ENCODE measurements around the gene PPIL6.
A peak's percentile ranks its signal among the peaks of the same experiment; 100 is the strongest.
"Not testable (repeated sequence)": the region's sequence is repeated elsewhere in the genome, so short reads cannot be mapped to it uniquely, and the experiment has no call there.

Gene PPIL6

DNA sequence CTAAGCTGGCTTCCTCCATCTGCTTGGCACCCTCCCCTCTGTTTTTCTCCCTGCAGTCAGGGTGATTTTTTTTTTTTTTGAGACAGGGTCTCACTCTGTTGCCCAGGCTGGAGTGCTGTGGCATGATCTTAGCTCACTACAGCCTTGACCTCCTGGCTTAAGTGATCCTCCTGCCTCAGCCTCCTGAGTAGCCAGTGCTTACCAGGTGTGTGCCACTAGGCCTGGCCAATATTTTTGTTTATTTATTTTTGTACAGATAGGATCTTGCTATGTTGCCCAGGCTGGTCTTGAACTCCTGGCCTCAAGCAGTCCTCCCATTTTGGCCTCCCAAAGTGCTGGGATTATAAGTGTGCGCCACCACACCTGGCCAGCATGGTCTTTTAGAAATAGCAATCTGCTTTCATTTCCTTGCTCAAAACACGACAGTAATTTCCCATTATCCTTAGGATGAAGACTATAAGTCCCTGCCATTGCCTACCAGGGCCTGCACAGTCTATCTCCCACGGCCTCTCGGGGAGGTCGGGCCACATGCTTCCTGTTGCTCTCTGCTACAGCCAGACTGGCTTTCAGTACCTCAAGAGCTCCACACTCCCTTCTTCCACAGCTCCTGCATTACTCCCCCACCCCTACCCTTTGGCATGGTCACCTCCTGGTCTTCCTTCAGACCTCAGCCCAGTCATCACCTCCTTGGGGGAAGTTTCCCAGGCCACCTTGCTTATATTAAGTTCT lies 47.1 kb downstream of the PPIL6 start:
- no peak for DNase-seq

DNA sequence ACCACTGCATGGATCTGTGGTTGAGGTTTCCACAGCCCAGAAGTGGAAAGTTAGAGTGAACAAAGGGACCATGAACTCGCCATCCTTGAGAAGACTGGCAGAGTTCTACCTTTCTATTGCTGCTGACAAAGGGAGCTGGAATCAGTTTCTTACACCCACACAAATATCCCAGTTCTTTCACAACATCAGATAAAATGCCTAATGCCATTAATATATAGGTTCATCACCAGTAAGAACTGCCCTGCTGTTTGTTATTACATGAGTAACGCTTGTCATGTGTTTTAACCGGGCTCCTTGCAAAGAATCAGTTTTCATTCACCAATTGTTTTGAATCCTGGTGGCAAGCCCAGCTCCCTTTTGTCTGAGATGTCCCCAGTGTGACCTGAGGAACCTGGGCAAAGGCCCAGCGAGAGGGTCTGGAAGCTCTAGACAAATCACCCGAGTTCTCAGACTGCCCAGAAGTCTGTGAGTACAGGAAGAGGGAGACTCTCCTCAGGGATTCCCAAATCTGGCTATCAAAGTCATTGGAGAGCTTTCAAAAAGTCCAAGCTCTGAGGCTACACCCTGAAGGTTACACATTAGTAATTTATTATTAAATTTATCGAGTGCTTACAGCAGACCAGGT lies 50.7 kb downstream of the PPIL6 start:
- DNase-seq: no peak

- DNase-seq: no peak
Measured at GRCh38 chr6:109388265-109388664, 52.2 kb downstream of the PPIL6 start.

- DNase-seq: no peak
Measured at GRCh38 chr6:109383438-109383940, 56.9 kb downstream of the PPIL6 start.

DNA sequence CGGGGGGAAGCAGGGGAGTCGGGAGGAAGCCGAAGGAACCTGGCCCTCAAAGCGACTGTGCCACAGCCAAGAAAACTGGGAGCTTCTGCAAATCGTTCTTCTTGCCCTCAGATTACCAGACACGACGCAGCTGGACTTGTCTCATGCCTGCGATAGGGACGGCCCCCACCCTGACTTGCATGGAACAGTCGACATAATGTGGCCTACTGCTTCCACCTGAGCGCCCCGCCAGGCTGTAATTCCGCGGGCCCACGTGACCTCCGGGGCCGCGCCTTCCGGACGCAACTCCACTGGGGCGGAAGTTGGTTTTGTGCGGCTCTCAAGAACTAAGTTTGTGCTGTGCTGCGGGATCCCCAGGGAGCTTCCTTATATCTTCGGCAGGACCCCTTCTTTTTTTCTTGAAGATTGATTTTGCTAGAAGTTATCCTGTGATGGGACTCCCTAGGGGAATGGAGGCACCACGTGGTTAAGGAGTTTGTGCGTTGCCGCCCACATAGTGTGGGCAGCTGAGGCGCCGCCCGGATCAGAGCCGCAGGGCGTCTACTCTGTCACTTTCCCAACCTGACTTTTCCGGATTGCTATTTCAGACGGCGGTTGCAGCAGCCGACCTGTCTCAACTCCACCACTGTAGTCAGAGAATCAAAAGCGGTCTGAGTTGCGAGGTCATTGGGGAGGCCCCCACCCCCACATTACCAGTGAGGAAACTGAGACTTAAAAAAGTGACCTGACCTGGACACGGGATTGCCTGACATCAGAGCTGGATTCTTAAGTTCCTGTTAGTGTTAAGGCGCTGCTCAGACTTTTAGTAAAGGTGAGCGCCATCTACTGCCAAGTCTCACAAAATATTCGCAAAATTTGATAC lies 57.6 kb downstream of the PPIL6 start:
- peak; percentile 93 for DNase-seq

DNA sequence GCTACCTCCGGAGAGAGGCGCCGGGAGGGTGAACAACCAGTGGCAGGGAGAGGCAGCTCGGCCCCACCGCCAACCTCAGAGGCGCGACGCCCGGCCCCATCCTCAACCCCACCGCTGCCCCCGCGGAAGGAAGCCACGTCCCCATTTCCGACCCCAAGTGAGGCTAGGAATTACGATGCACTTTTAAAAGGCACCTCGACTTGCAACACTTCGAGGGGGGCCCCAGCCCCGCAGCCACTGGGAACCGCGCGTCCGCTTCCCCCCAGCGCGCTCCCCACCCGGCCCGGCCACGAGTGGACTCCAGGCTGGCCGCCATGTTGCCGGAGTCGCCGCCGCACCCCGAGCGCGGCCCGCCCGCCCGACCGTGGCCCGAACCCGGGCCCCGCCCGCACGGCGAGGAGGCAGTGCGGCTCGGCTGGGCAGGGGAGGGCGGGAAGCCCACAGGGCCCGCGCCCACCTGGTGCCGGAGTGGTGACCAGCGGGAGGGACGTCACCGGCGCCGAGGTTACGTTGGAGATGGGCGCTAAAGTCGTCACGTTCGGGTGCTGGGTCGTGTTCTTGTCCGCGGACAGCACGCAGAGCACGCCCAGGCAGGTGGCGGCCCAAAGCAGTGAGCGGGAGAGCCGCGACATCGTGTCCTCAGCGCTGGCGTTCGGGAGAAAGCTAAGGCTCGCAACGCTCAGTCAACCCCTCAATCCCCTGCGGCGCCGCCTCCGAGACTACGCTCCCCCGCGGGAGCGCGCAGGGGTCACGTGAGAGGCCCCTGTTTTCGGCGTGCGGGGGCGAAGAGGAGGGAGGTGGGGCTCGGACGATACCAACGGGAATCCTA lies 58.5 kb downstream of the PPIL6 start, which contains the start of gene CD164:
CD164 (minus strand) TSS at position 721 of the 829 bp plus-strand sequence; CDS start at position 632, 89 bp downstream.
- peak; percentile 93 for DNase-seq

- DNase-seq: peak; percentile 47
Measured at GRCh38 chr6:109381061-109381746, 59.2 kb downstream of the PPIL6 start.

- DNase-seq: no peak
Measured at GRCh38 chr6:109379711-109380110, 60.7 kb downstream of the PPIL6 start.

GRCh38 chr6:109377717-109378116 lies 62.7 kb downstream of the PPIL6 start:
- no peak for DNase-seq

GRCh38 chr6:109374326-109374892 lies 66.0 kb downstream of the PPIL6 start:
- no peak for DNase-seq

GRCh38 chr6:109373762-109374161 lies 66.7 kb downstream of the PPIL6 start:
- DNase-seq: no peak

DNA sequence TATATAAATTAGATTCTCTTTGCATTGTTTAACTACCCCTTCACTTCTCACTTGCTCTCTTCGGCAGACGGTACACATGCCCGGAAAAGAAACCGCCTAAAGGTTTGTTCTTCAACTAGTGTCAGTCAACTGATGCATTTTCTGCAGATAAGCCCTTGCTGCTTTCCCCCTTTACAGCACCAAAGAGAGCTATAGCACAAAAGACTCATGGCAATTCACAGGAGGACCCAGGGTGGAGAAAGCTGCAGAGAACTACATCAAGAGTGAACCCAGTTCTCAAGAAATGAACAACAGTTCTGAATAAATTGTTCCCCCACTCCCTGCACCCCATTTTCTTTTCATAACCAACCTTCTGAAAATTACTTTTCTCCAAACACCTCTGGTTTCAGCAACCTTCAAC lies 67.1 kb downstream of the PPIL6 start:
- DNase-seq: no peak

- no peak for DNase-seq
Measured at GRCh38 chr6:109372130-109372529, 68.3 kb downstream of the PPIL6 start.

DNA sequence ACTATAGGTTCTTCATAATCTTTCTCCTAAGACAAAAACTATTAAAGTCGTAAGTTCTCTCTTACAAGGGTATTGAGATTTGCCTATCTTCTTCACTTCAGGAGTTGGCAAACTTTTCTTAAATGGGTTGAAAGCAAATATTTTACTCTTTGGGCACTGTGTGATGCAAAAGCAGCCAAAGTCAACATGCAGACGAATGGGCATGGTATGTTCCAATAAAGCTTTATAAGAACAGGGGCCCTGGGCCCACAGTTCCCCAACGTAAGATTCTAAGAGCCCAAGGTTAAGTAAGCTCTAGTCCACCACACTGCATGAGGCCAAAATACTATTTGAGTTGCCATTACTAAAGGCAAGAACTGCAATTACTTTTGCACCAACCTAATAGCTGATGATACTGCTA lies 69.6 kb downstream of the PPIL6 start:
- DNase-seq: no peak

GRCh38 chr6:109370336-109370735 lies 70.1 kb downstream of the PPIL6 start:
- DNase-seq: no peak

GRCh38 chr6:109369728-109370127 lies 70.7 kb downstream of the PPIL6 start:
- DNase-seq: no peak

DNA sequence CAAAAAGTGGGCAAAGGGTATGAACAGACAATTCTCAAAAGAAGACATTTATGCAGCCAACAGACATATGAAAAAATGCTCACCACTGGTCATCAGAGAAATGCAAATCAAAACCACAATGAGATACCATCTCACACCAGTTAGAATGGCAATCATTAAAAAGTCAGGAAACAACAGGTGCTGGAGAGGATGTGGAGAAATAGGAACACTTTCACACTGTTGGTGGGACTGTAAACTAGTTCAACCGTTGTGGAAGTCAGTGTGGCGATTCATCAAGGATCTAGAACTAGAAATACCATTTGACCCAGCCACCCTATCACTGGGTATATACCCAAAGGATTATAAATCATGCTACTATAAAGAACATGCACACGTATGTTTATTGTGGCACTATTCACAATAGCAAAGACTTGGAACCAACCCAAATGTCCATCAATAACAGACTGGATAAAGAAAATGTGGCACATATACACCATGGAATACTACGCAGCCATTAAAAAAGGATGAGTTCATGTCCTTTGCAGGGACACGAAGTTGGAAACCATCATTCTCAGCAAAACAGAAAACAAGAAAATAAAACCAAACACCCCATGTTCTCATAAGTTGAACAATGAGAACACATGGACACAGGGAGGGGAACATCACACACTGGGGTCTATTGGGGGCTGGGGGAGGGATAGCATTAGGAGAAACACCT lies 75.9 kb downstream of the PPIL6 start:
- DNase-seq: not testable (repeated sequence)

DNA sequence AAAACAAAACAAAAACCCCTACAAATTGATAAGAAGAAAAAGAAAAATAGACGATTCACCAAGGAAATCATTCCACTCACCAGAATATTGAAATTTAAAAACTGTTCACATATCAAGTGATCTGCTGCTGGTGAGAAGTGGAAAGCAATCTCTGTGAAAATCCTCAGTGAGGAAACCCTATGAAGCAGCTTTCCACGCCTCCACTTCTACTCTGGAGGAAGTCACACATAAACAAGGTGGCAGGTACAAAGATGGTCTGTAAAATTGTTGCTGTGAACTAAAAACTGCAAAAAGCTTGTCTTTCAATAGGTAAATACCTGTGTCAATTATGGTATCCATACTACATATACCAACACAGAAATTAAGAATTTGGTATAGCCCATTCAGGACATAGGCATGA lies 76.7 kb downstream of the PPIL6 start:
- no peak for DNase-seq

- DNase-seq: no peak
Measured at GRCh38 chr6:109362102-109362884, 78.1 kb downstream of the PPIL6 start.

DNA sequence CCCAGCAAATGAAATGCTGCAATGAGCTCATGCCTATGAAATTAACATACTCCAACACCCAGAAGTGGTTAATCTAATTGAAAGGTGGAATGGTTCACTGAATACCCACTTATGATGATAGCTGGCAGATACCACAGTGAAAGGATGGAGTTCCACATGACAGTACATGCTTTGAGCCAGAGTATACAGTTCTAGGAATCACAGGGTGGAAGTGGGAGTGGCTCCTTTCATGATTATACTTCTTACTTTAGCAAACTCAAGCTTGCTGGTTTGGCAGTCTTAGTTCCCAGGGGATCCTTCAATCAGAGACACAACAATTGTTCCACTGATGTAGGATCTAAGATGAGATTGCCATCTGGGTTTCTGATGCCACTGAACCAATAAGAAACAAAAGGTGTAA lies 79.6 kb downstream of the PPIL6 start:
- no peak for DNase-seq

Measured in NCI-H1105 treated with DMSO at 0.1 percent for 48 hours (cell line).